Inflammatory macrophage treated with lipopolysaccharide for 4 hours (primary cell): ENCODE measurements around the gene GSTM2.

Source experiments
- DNase-seq: peaks from one replicate; pipeline ENCODE4 v3.0.0-alpha.2; 2020

Gene GSTM2

DNA sequence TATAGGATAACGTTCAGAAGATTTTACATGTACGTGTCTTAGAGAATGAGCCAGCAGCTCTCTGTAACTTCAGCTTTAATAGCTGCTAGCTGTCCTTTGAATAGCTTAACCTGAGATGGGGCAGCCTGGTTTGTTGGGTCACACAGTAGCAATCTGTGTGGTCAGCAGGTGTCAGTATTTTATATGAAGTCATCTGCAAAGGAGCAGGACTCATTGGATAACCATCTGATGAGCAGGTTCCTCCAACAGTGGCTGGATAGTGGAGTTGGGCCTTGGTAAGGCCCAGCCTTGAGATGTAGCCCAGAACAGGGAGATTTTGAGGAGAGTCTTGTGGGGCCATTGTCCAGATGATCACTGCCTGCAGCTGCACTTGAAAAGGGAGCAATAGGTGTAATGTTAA lies 50.6 kb downstream of the GSTM2 start:
- no peak for DNase-seq

GRCh38 chr1:109719337-109719837 lies 51.5 kb downstream of the GSTM2 start:
- peak; percentile 8 for DNase-seq

DNA sequence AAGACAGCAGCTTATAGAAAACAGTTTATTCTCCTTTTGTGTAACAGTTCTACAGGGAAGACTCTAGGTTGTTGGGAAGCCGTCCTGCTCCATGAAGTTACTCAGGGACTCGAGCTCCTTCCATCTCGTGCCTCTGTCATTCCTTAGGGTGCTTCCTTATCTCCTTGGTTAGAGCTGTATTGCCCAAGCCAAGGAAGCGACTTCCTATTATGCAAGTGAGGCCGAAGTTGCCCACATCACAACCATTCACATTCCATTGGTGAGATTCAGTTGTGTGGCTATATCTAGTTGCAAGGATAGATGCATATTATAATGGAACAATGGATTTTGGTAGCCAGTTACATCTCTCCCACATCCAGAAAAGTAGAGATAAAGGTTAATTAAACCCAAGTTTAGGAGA lies 53.2 kb downstream of the GSTM2 start:
- peak; percentile 20 for DNase-seq

DNA sequence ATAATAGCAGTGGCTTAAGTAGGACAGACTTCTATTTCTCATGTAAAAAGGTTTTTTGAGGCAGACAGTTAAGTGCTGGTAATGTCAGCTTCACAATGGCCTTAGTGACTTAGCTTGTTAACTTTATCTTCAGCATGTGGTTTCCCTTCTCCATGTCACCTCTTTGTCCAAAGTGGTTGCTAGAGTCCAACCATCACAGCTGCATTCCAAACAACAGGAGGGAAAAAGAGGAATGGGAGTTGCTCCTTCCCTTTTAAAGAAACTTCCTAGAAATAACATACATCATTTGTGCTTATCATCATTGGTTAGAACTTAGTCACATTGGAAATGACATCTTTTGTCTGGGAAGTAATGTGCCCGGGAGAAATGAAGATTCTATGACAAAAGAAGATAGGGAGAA lies 54.1 kb downstream of the GSTM2 start:
- DNase-seq: no peak

- no peak for DNase-seq
Observed at GRCh38 chr1:109722908-109723691, 55.2 kb downstream of the GSTM2 start.
